GM19240 (cell line): Measurements from ENCODE around the gene NACC2.
"Not testable (repeated sequence)": the region's sequence is repeated elsewhere in the genome, so short reads cannot be mapped to it uniquely, and the experiment has no call there.

Experiments
- DNase-seq: peaks from one replicate; pipeline ENCODE4 v3.0.0; 2011; ENCODE audit warnings: low spot score; ENCODE audit not compliant: insufficient read length

The NACC2 gene

DNA sequence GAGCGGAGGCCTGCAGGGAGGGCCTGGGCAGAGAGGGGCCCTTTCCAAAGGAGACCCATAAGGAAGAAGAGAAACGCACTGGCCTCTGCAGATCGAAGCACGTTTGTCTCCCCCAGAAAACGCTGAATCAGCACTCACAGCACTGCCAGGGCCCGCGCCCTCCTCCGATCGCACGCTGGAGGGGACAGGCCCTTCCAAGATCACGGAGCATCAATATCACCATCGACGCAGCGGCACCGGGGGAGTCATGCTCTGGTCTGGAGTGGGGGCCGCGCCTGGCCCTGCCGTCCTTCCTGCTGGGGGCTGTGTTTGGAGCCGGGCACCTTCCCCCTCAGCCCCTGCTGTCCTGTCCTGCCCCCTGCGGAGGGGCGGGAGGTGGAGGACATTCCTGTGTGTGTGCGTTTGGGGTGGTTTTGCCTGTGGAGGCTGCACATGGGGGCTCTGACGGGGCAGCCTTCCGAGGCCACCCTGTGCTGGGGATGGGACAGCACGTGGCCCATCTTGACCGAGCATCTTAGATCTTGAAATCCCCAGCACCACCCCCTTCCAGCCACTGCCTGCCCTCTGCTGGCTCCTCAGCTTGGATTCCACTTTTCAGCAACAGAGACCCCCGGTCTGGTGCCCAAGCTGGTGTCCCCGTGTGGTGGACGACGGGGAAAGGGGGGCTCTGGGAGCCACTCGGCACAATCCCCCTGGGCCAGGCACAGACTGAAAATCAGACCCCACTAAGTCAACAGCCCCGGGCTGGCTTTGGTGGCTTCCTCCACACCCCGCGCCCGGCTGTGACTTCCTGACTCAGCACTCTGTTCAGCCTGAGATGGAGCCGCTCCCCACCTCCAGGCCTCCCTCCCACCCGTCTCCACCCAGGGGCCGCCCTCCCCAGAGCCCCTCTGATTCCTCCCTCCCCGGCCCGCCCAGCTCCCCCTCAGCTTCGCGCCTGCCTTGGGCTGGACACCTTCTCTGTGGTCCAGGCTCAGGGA lies 15.3 kb upstream of the NACC2 start:
- no peak for DNase-seq

DNA sequence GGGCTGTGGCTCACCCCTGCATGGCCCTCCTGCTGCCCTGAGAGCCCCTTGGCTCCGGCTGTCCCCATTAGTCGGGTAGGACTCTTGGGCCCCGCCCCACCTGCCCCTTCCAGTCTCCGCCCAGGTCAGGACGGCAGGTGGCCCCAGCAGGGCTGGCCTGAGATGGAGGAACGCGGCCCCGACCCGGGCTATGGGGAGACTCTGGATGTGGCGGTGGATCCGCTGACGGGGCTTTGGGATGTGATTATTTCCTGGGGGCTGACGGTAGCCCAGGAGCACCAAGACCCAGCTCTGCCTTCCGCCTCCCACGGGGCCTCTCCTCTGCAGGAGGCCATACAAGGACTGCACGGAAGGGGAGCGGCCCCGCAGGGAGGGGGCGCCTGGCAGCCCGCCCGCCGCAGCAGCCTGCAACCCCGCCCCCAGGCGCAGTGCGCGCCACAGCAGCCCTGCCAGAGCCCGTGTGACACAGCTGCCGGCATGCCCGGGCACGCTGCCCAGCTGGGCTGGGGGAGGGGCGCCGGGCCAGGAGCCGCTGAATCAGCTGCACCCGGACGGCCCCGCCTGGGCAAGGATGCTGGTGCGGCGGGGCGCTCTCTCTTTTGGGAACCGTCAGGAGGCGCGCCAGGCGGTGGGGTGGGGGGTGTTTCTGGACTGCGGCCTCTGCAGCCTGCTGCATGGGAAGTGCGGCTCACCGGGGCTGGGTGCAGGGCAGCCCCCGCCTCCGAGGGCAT lies 14.4 kb upstream of the NACC2 start:
- DNase-seq: peak; percentile 84

DNA sequence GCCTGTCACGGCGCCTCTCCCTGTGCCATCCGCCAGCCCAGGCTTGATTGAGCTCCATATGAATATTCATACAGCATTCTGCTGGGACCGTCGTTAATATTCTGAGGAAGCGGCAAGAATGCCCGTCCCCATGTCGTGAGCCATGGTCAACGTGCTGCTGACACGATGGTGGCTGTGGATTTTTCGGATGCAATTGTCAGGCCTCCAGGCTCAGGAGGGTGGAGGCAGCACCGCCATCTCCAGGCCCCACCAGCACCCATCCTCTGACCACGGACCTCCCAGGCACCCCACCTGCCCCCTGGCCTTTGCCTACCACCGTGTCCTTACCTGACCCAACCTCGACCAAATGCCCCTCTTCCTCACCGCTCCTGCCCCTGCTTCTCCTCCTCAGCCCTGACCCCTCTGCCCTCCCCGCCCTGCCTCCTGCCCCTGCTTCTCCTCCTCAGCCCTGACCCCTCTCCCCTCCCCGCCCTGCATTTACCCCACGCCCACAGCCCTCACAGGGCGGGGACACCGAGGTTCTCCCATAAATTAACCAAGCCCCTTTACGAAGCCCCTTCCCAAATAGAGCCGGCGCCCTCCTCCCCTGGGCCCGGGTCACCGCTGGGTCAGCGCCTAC lies 13.7 kb upstream of the NACC2 start:
- no peak for DNase-seq

DNA sequence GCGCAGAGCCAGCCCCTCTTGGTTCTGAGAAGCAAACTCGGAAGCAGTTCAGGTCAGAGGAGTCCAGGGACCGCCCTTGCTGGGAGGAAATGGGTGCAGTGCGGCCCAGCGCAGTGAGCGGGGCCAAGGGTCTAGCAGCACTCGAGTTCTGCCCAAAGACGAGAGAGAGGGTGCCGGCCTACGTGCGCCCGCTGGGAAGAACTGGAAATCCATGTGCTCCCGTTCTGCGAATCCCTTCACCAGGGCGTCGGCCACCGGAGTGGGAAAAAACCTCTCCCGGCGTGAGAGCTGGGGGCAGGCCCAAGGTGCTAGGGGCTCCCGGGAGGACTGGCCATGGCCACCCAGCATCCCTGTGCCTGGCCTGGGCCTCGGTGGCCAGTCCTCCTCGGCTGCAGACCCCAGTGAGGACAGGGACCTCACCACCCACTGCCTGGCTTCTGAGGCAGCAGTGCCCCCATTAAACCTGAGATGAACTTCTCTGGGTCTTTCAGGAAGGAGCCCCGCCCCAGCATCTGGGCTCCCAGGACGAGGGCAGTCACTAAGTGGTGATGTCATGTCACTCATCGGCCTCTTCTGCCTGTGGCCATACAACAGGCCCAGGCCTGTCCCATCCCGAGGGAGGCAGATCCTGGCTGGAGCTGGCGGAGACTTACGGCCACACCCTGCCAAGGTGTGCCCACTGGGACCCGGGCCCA lies 13.0 kb upstream of the NACC2 start:
- no peak for DNase-seq

DNA sequence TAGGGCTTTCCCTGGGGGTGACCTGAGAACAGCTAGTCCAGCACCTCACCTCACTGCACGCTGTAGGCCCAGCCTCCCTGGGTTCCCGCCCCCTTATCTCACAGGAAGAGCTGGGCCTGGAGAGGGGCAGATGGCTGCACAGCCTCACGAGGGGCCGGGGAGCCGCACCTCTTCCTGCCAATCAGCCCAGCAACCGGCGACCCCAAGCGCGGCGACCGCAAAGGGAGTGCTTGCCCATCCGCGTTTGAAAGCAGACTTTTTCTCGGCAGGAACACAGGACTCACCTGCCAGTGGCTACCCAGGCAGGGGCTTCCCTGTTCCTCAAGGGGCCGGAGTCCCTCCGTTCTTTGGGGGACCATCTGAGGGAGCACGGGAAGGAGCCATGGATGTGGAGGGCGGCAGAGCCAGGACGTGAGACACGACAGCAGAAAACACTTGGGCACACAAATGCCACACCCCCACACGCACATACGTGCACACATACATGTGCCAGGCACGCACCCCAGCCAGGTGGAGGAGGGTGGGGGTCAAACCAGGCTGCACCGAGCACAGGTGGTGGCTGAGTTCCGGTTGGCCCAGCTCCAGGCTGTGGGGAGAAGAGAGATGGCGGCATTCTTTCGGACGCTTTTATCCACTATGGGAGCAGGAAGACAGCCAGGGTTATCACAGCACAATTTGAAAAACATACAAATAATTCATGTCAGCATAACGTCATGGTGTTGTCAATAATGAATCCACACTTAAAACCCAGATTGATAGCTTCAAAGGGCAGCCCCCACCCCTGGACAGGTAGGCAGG lies 12.3 kb upstream of the NACC2 start:
- no peak for DNase-seq

DNA sequence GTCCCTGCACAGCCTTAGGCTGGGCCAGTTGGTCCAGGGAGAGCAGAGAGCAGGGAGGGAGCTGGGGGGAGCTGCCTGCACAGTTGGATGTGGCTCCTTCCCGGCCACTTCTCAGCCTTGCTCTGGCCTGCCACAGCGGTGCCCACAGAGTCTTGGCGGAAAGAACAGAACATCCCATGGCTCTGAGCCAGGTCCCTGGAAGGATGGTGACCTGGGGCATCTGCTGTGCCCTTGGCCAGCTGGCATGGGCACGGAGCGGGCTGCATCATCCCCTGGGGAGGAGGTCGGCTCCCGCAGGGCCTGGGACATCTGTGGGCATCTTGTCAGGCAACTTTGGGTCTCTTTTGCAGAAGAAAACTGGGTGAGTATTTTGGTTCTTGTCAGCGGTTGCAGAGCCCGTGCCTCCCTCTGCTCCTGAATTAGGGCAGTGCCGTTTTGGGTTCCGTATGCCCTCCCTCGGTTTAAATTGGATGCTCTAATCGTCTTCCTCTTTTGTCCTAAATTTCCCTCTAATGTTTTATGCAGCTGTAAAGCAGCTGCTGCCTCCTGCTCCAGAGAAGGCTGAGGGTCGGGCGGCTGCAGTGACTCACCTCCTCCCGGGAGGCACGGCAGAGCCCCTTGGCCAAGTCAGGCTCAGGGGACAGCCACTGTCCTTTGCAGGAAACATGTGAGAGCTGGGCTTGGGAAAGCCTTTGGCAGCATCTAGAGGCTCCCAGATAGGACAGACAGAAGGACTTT lies 10.5 kb upstream of the NACC2 start:
- no peak for DNase-seq

DNA sequence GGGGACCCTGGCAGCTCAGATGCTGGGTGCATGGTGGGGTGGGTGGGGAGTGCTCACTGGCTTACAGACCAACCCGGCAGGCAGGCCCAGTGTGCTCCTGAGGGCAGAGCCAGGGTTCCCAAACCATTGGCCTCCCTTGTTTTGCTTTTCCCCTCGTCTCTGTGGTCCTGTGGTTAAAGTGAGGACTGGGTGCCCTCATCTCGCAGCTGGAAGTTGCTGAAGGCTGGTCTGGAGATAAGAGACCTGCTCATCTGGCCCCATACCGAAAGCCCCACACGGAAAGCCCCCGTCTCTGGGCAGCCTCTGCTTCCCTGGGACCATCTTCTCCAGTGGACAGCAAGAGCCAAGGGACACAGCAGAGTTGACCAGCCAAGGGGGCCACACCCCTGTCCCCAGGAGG lies 9.8 kb upstream of the NACC2 start:
- DNase-seq: no peak

DNA sequence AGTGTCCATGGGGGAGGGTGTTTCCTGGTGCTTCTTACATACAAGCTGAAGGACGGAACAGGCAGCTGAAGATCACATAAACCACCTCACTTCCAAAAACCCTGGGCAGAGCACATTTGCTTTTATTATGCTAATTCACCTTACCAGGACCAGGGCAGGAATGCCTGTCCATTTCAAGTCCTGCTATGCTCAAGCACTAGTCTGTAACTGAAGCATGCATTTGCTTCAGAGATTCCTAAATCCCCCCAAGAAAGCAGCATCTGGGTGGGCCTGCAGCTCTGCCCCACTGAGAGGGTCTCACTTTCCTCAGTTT lies 9.4 kb upstream of the NACC2 start:
- no peak for DNase-seq

DNA sequence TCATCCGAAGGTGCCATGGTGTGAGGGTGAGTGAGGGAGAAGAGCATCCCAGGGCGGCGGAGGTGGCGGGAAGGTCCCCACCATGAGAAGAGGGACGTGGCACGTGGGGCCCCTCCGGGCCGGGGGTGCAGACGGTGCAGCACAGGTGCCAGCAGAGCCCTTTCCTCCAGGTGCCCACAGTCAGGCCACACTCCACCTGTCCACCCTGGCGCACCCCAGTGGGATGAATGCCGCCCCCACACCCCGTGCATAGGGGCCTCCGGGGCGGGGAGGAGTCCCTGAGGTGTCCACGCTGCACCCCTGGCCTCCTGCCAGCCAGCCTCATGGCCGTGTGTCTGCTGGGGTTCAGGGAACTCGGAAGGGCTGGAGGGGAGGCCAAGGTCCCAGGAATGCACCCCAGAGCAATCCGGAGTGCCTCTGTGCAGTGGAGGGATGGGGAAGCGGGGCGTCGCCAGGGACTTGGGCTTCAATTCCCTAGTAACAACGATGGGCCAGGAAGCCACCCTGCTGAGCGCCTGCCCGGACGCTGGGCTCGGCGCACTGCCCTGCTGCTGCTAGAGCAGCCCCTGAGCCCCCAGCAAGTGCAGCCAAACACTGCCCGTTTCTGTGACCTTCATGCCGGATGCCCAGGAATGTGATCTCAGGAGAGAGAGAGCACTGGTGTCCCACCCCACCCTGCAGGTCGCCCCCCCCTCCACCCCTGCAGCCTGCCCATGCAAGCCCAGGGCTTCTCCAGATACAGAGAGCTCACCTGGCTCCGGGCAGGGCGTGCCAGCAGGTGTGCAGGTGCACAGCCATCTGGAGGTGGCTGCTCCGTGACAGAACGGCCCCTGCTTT lies 8.8 kb upstream of the NACC2 start:
- DNase-seq: no peak

DNA sequence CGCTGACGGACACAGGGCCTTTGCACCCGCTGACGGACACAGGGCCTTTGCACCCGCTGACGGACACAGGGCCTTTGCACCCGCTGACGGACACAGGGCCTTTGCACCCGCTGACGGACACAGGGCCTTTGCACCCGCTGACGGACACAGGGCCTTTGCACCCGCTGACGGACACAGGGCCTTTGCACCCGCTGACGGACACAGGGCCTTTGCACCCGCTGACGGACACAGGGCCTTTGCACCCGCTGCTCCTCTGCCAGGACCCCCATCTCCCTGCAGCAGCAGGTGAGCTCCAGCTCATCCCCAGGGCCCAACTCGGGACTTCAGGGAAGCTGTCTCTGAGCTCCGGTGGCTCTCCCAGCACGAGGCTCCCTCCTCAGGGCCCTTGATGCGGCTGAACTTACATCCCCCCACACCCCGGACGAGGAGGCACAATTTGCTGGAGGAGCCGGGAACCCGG lies 6.6 kb upstream of the NACC2 start:
- DNase-seq: not testable (repeated sequence)

DNA sequence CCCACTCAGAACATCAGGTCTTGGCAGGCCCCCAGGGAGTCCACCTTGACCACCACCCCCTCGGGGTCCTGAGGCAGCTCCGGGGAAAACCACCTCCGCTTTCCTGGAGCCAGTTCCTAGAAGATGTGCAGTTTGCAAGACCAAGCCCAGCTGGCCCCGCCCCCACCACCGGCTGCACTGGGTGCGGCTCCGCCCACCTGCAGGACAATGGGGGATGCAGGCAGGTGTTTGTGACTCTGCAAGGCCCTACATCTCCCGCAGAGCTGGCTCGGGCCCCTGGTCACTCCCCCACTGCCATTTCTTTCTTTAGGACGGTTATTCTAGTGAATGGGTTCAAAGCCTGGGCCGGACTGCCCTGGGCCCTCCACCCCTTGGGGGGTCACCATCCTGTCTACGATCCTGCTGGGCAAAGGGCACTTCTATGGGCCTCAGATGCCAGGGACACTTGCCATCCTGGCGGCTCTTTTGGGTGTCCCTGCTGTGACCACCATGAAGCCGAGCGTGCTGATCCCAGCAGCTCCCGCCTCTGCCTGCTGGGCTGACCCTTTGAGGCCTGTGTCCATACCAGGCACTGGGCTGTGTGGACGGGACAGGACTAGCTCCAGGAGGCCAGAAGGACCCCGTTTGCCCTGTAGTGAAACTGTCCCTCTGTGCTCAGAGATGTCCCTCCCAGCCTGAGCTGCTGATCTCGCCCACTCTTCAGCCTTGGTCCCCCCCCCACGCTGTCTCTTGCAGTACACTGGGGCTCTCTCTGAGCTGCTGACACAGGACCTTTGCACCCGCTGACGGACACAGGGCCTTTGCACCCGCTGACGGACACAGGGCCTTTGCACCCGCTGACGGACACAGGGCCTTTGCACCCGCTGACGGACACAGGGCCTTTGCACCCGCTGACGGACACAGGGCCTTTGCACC lies 5.9 kb upstream of the NACC2 start:
- DNase-seq: no peak

DNA sequence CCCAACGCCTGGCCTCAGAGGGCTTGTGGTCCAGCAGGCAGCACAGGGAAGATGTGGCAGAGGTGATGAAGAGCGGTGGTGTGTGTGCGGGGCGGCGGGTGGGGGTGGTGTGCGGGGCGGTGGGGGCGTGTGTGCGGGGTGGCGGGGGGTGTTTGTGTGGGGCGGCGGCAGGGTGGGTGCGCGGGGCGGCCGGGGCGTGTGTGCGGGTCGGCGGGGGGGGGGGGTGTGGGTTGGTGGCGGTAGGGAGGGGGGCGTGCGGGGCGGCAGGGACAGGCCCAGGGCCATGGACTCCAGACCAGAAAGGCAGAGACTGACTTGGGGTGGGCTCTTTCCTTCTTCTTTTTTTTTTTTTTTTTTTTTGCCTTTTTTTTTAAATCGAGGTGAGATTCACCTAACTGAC lies 4.5 kb upstream of the NACC2 start:
- no peak for DNase-seq

DNA sequence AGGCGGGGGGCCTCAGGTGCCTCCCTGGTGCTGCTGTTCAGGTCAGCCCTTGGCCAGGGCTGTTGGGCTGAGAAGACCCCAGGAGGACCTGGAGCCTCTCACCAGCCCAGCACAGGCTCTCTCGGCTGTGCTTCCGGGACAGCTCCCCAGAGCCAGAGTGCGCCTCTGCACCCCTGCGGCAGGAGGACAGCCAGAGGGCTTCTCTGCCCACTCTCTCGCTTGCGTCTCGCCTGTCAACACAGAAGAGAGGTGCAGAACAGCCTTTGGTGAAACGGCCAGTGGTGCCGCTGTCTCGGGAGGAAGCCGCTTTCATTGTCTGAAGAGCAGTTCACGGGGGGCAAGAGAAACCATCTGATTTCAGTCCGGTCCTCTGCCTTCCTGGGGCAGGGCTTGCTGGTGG lies 3.8 kb upstream of the NACC2 start:
- no peak for DNase-seq

DNA sequence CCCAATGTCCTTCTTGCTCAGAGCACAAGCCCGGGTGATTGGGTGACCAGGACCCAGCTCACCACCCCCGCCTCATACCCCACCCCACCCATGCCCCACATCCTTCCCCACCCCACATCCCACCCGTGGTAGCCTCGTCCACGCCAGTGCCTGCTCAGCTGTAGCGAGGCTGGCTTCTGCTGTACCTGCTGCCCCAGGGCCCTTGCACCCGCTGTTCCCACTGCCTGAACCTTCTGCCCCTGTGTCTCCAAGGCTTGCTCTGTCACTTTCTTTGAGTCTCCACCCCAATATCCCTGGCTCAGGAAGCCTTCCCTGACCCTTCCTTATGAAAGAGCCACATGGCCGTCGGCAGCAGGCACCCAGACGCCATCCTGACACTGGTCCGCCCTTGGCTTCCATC lies 3.1 kb upstream of the NACC2 start:
- no peak for DNase-seq

DNA sequence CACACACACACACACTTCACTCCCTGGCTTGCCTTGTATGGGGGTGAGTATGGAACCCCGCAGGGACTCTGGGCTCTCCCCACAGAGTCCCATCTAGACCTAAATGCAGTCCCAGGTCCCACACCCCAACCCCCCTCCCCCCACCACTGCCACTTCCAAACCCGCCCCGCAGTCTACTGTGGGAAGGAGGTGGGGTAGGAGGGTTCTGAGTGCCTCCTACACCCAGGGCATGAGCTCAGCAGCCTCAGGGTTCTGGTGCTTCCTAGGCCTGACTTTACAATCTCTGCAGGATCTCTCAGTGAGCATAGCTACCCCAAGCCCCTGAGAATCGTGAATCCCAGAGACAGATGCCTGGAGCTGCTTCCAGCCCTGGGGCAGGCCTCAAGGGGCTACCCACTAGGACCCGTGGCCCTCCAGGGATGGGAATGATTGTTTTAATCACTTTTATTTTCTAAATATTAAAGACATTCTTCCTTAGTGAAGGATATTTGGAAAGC lies 1.5 kb upstream of the NACC2 start:
- DNase-seq: no peak

DNA sequence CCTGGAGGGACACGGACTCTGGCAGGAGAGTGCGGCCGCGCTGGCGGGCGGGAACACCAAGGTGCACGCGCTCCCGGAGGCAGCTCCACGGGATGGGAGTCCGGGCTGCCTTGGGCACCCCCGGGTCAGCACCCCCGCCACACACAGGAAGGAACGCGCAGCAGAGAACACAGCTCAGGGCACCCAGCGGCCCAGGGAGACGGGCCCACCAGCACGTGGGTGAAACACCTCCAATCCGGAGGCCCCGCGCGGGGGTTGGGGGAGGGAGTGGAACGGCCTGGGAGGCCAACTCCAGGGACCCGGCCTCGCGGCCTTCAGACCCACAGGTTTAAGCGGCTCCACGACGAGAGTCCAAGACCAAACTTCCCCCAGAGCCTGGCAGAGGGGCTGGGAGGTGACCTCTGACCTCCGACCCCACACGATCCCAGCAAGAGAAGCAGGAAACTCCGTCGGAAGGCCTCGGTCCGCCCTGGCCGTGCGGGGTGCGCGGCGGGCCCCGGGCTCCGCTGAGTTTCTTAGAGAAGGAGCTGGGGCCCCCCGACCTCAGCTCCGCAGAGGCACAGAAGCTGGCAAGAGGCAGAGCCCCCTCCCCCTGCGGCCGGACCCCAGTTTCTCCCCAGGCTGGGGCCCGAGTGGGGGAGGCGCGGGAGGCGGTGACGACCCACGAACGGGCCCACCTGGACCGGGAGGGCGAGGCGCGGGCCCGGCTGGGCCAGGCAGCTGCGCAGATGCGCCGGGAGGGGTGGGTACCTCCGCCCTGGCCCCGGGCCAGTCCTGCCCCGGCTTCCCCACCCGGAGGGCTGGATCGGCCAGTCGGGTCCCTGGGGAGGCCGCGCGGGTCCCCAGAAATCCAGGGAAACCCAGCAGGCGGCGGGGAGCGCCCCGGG lies 851 bp downstream of the NACC2 start:
- DNase-seq: no peak
